Ascending aorta (tissue), 2 donors: ENCODE measurements around the gene TRIM71. TPM values are rescaled to one million over a fixed set of nuclear protein-coding genes. Genes with fewer than 3 reads are reported as not detected.

ENCODE experiments used
- DNase-seq, 2 donors: peaks; one replicate each; pipeline ENCODE4 v3.0.0-alpha.2; 2019; ENCODE audit warnings: low spot score in 2 of 2
- H3K27ac ChIP-seq, 2 donors: fragments of 200-600 bp; sonication (generic); one replicate each; pipeline ENCODE4 v1.5.1; 2016 to 2017; ENCODE audit warnings: mild to moderate bottlenecking in 1 of 2
- H3K27me3 ChIP-seq: fragments of 200-600 bp; sonication (generic); one replicate; pipeline ENCODE4 v1.5.1; 2017
- H3K36me3 ChIP-seq, 2 donors: fragments of 200-600 bp; sonication (generic); one replicate each; pipeline ENCODE4 v1.5.1; 2016
- H3K4me1 ChIP-seq, 2 donors: fragments of 200-600 bp; sonication (generic); one replicate each; pipeline ENCODE4 v1.5.1; 2016 to 2017; ENCODE audit warnings: mild to moderate bottlenecking in 1 of 2
- H3K4me3 ChIP-seq, 2 donors: fragments of 200-600 bp; sonication (generic); one replicate each; pipeline ENCODE4 v1.5.1; 2016 to 2017; ENCODE audit warnings: mild to moderate bottlenecking in 1 of 2
- H3K9me3 ChIP-seq, 2 donors: fragments of 200-600 bp; sonication (generic); one replicate each; pipeline ENCODE4 v1.5.1; 2016
- intact Hi-C: fragments of 100-400 bp; cut with DNase I; formaldehyde crosslinking; loops from one replicate; pipeline ENCODE4 v1.15.1; 2023
- total RNA-seq: library from RNA; depleted of rRNA; stranded (reverse); fragments of >200 nt; gene quantifications from one replicate; pipeline ENCODE4 v1.1.0, GENCODE V29; 2016
- TF ChIP-seq, protein P1 (sequence below), 3 experiments: fragments of 200-600 bp in 2 of 3; fragments of 450-650 bp in 1 of 3; sonication (generic) in 2 of 3; IDR thresholded peaks; one replicate each; pipeline ENCODE4 v1.5.1; 2016 to 2019; ENCODE audit warnings: antibody characterized with exemption in 3 of 3, mild to moderate bottlenecking in 1 of 3, moderate library complexity in 1 of 3

The TRIM71 gene
- total RNA-seq, 1 donor from 2014 or later = not detected

DNA sequence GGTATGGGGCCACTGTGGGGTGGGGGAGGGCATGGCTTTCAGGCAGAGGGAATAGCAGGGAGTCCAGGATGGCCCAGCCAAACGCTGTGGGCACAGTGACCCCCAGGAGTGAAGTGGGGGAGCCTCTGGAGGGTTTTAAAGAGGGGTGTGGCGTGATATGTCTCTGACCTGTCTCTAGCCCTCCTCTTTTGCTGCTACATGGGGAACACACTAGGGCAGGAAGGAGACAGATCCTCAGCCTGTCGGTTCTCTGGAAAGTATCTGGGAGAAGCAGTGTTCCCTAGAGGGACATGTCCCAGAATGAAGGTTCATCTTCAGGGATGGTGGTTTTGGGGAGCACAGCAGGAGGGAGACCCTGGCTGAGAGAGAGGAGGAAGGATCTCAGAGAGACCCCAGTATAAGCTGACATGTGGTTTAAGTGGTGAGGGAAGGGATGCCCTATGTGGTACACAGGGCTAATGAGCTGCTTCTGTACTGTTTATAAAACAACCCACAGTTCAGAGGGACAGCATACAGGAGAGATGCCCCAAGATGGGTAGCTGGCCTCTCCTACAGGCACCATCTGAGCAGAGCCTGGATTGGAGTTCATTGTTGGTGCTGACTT, 37.7 kb downstream of the TRIM71 start:
- H3K27me3 ChIP-seq = no peaks in the 10 kb centered on the region

DNA sequence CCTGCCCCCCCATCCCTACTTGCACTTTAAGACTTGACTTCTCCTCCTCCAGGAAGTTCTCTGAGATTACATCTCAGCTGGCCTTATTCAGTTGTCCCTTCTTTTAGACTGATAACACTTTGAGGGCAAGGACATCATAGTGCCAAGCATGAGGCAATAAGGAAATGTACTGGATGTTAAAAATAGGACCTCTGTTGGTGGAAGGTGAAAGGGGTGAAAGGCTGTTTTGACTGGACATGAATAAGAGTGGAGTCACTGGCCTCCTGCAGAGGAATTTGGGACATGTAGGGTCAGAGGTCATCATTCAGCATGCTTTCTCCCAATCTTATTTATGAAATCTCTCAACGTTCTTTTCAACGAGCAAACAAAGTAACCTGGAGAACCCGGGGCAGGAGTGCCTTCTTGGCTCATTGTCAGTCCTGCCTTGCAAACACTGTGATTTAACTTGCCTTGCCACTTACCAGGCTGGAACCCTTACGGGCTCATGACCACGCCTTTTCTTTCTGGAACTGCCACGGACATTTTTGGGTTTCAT, 38.6 kb downstream of the TRIM71 start:
- no peak for DNase-seq
- no peaks in the 10 kb centered on the region for H3K27me3 ChIP-seq
- no peaks in the 10 kb centered on the region for H3K4me1 ChIP-seq
- no peak overlapping the region for H3K4me3 ChIP-seq
- no peaks in the 10 kb centered on the region for H3K9me3 ChIP-seq
- no peak overlapping the region for H3K27ac ChIP-seq
- intact Hi-C loops = no loop called here
- TF ChIP-seq, protein P1, sequence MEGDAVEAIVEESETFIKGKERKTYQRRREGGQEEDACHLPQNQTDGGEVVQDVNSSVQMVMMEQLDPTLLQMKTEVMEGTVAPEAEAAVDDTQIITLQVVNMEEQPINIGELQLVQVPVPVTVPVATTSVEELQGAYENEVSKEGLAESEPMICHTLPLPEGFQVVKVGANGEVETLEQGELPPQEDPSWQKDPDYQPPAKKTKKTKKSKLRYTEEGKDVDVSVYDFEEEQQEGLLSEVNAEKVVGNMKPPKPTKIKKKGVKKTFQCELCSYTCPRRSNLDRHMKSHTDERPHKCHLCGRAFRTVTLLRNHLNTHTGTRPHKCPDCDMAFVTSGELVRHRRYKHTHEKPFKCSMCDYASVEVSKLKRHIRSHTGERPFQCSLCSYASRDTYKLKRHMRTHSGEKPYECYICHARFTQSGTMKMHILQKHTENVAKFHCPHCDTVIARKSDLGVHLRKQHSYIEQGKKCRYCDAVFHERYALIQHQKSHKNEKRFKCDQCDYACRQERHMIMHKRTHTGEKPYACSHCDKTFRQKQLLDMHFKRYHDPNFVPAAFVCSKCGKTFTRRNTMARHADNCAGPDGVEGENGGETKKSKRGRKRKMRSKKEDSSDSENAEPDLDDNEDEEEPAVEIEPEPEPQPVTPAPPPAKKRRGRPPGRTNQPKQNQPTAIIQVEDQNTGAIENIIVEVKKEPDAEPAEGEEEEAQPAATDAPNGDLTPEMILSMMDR (IDR thresholded peaks at IDR 0.05) = no peak
- no peaks in the 10 kb centered on the region for H3K36me3 ChIP-seq

More for the DNA sequence above, 37.7 kb downstream of the TRIM71 start:
- no peaks in the 10 kb centered on the region for H3K36me3 ChIP-seq
- no peak for DNase-seq
- H3K4me3 ChIP-seq = no peak overlapping the region
- H3K4me1 ChIP-seq = no peaks in the 10 kb centered on the region
- intact Hi-C loops = no loop called here
- TF ChIP-seq, protein P1 (IDR thresholded peaks at IDR 0.05) = no peak
- H3K27ac ChIP-seq = no peak overlapping the region
- no peaks in the 10 kb centered on the region for H3K9me3 ChIP-seq

DNA sequence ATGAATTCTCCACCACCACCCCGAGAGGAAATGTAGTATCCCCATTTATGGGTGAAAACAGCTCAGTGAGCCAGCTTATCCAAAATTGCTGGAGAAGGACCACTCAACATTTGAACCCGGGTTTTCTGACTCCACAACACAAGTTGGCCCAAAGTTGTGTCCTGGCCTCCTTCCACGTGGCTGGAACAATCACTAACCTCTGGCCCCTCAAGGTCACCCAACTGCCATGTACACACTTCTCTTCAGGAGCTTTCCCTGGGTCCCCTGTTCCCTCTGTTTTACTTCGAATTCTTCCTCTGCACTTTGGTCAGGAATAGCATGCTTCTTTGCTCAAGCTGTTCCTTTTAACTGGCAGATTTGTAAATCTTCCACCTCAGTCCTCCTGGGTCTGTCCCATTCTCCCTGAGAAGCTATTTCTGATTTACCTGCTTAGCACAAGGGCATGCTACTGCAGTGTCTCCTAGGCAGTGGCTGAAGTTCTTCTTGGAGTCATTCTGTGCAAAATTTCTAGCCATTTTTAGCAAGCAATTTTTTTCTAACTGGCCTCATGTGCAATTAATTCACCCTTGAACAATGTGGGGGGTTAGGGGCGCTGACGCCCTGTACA, 39.2 kb downstream of the TRIM71 start:
- intact Hi-C loops = no loop called here
- H3K4me1 ChIP-seq = no peaks in the 10 kb centered on the region
- no peaks in the 10 kb centered on the region for H3K36me3 ChIP-seq
- DNase-seq = no peak
- H3K9me3 ChIP-seq = no peaks in the 10 kb centered on the region
- TF ChIP-seq, protein P1 (IDR thresholded peaks at IDR 0.05) = no peak
- H3K27ac ChIP-seq = no peak overlapping the region
- no peaks in the 10 kb centered on the region for H3K27me3 ChIP-seq
- H3K4me3 ChIP-seq = no peak overlapping the region

DNA sequence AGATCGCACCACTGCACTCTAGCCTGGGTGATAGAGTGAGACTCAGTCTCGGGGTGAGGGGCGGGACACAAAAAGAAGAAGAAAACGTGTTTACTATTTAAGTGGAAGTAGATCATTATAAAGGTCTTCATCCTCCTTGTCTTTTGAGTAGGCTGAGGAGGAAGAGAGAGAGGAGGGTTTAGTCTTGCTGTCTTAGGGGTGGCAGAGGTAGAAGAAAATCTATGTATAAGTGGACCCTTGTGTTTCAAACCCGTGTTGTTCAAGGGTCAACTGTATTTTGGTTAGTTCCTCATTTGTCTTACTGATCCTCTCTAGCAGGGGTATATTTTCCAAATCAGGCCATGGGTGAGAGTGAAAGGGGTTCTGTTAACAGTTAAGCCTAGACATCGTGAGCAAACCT, 40.1 kb downstream of the TRIM71 start:
- H3K9me3 ChIP-seq = no peaks in the 10 kb centered on the region
- DNase-seq = no peak
- intact Hi-C loops = no loop called here
- H3K4me3 ChIP-seq = no peak overlapping the region
- H3K27ac ChIP-seq = no peak overlapping the region
- H3K36me3 ChIP-seq = no peaks in the 10 kb centered on the region
- H3K27me3 ChIP-seq = no peaks in the 10 kb centered on the region
- no peaks in the 10 kb centered on the region for H3K4me1 ChIP-seq
- TF ChIP-seq, protein P1 (IDR thresholded peaks at IDR 0.05) = no peak

DNA sequence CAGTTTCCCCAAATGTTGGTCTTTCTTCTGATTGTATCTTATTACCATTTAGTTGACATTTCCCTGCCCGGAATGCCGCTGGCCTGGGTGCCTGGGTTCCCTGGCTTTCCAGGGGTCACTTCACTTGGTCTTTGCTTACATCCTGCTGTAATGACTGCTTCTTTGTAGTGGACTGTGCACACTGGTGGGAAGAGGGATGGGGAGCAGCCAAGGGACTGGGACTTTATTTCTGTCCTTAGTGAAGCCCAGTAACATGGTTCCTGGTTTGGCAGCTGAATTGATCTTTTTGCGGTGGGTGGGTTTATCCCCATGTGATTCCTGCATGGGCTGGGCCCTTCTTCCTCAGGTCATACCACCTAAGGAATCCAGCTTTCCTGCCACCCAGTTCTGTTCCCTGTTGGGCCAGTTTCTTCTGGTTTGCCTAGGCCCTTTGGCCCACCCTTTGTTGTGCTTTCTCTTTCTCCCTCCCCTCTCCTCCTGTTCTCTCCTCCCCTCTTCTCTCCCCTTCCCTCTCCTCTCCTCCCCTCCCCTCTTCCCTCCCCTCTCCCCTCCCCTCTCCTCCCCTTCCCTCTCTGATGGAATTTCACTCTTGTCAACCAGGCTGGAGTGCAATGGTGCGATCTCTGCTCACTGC, 41.9 kb downstream of the TRIM71 start:
- Histone ChIP-seq H3K9me3 (no peaks in the 10 kb centered on the region), H3K27me3 (no peaks in the 10 kb centered on the region), H3K27ac (no peak overlapping the region), H3K36me3 (no peaks in the 10 kb centered on the region), H3K4me1 (no peaks in the 10 kb centered on the region), H3K4me3 (no peak overlapping the region)
- intact Hi-C loops = no loop called here
- TF ChIP-seq, protein P1 (IDR thresholded peaks at IDR 0.05) = no peak
- DNase-seq = no peak
